Measurements from ENCODE around the gene KRT37.

GRCh38 chr17:41396340-41396739, 28.0 kb downstream of the KRT37 start:
- TF ChIP-seq CTCF (IDR thresholded peaks at IDR 0.05) (no peak), EP300 (IDR thresholded peaks at IDR 0.05) (no peak), POLR2AphosphoS5 (IDR thresholded peaks at IDR 0.05) (no peak), POLR2A (IDR thresholded peaks at IDR 0.05) (no peak)
